ENCODE results near the gene EFCAB8.
"Not testable (repeated sequence)": the region's sequence is repeated elsewhere in the genome, so short reads cannot be mapped to it uniquely, and the experiment has no call there.

The EFCAB8 gene

GRCh38 chr20:32972181-32973076 lies 113.7 kb downstream of the EFCAB8 start:
- Histone ChIP-seq H2AK5ac (ENCODE audit: low read depth, low read length) (peak overlapping the region; percentile 95), H3K27ac (replicated peaks; ENCODE audit: low read length) (peak overlapping the region; percentile 31)

GRCh38 chr20:32973077-32973717 lies 114.5 kb downstream of the EFCAB8 start:
- H2BK120ac ChIP-seq (ENCODE audit: low read depth, low read length): peak overlapping the region; percentile 87
- H2AFZ ChIP-seq (ENCODE audit: low read length): no peak overlapping the region
- H3K27me3 ChIP-seq (ENCODE audit: control insufficient read depth in 3 of 3, insufficient read depth in 3 of 3, low read depth in 1 of 3, low read length in 3 of 3): no peaks in the 10 kb centered on the region
- H3K4ac ChIP-seq (ENCODE audit: low read length): no peak overlapping the region
- peak overlapping the region; percentile 79 for H2BK5ac ChIP-seq (ENCODE audit: low read length)
- no peaks in the 10 kb centered on the region for H3K36me3 ChIP-seq (replicated peaks in 1 of 2; ENCODE audit: control insufficient read depth in 2 of 2, insufficient read depth in 2 of 2, low read length in 2 of 2)
- no peak overlapping the region for H3K4me2 ChIP-seq (ENCODE audit: insufficient read depth, low read length, poor library complexity, severe bottlenecking)
- H2AK5ac ChIP-seq (ENCODE audit: low read depth, low read length): peak overlapping the region; percentile 95
- no peak for DNase-seq (ENCODE audit: low spot score)
- H3K14ac ChIP-seq (ENCODE audit: low read length): peak overlapping the region; percentile 78
- H3K9me3 ChIP-seq (replicated peaks in 1 of 2; ENCODE audit: control insufficient read depth in 2 of 2, insufficient read depth in 1 of 2, low read depth in 1 of 2, low read length in 2 of 2): peaks cover 0 to 5% of the 10 kb centered on the region in 2 donors
- H3K9ac ChIP-seq (ENCODE audit: low read depth, low read length, poor library complexity): no peak overlapping the region
- H2BK15ac ChIP-seq (ENCODE audit: low read length): peak overlapping the region; percentile 76
- no peak overlapping the region for H3K4me3 ChIP-seq (ENCODE audit: low read length in 2 of 2)
- no CpG with 5 or more reads among the region's 10 CpGs for WGBS, 2 donors (ENCODE audit: extremely low coverage in 2 of 2, insufficient read length in 2 of 2, insufficient replicate concordance in 1 of 2)
- no peaks in the 10 kb centered on the region for H3K79me1 ChIP-seq (ENCODE audit: low read depth, low read length)
- no peak overlapping the region for H3K27ac ChIP-seq (replicated peaks; ENCODE audit: low read length)
- H3K18ac ChIP-seq (ENCODE audit: low read length): peak overlapping the region; percentile 74
- no peak overlapping the region for H4K91ac ChIP-seq (ENCODE audit: low read depth, low read length, poor library complexity)
- peak overlapping the region; percentile 60 for H3K23ac ChIP-seq (ENCODE audit: low read depth, low read length, poor library complexity)
- H2BK12ac ChIP-seq (ENCODE audit: low read length): peak overlapping the region; percentile 85
- H3K4me1 ChIP-seq (ENCODE audit: control insufficient read depth in 2 of 2, insufficient read depth in 1 of 2, low read depth in 1 of 2, low read length in 2 of 2): peaks cover 18% of the 10 kb centered on the region in 2 donors
- H4K8ac ChIP-seq (ENCODE audit: low read depth, low read length): no peak overlapping the region

More at GRCh38 chr20:32972181-32973076, 113.7 kb downstream of the EFCAB8 start:
- H3K18ac ChIP-seq (ENCODE audit: low read length): peak overlapping the region; percentile 74
- peak overlapping the region; percentile 78 for H3K14ac ChIP-seq (ENCODE audit: low read length)
- peak overlapping the region; percentile 47 for H4K91ac ChIP-seq (ENCODE audit: low read depth, low read length, poor library complexity)
- H3K9me3 ChIP-seq (replicated peaks in 1 of 2; ENCODE audit: control insufficient read depth in 2 of 2, insufficient read depth in 1 of 2, low read depth in 1 of 2, low read length in 2 of 2): peaks cover 0 to 5% of the 10 kb centered on the region in 2 donors
- DNase-seq (ENCODE audit: low spot score): no peak
- H3K27me3 ChIP-seq (ENCODE audit: control insufficient read depth in 3 of 3, insufficient read depth in 3 of 3, low read depth in 1 of 3, low read length in 3 of 3): no peaks in the 10 kb centered on the region
- peak overlapping the region; percentile 60 for H3K23ac ChIP-seq (ENCODE audit: low read depth, low read length, poor library complexity)
- no peaks in the 10 kb centered on the region for H3K79me1 ChIP-seq (ENCODE audit: low read depth, low read length)
- peaks cover 18% of the 10 kb centered on the region in 2 donors for H3K4me1 ChIP-seq (ENCODE audit: control insufficient read depth in 2 of 2, insufficient read depth in 1 of 2, low read depth in 1 of 2, low read length in 2 of 2)
- no CpG with 5 or more reads among the region's 13 CpGs for WGBS, 2 donors (ENCODE audit: extremely low coverage in 2 of 2, insufficient read length in 2 of 2, insufficient replicate concordance in 1 of 2)
- no peak overlapping the region for H3K4me3 ChIP-seq (ENCODE audit: low read length in 2 of 2)
- H4K8ac ChIP-seq (ENCODE audit: low read depth, low read length): no peak overlapping the region
- H3K4ac ChIP-seq (ENCODE audit: low read length): peak overlapping the region; percentile 57
- H2BK120ac ChIP-seq (ENCODE audit: low read depth, low read length): peak overlapping the region; percentile 87
- H2BK15ac ChIP-seq (ENCODE audit: low read length): peak overlapping the region; percentile 76
- H3K9ac ChIP-seq (ENCODE audit: low read depth, low read length, poor library complexity): peak overlapping the region; percentile 56
- H3K4me2 ChIP-seq (ENCODE audit: insufficient read depth, low read length, poor library complexity, severe bottlenecking): no peak overlapping the region
- no peaks in the 10 kb centered on the region for H3K36me3 ChIP-seq (replicated peaks in 1 of 2; ENCODE audit: control insufficient read depth in 2 of 2, insufficient read depth in 2 of 2, low read length in 2 of 2)
- H2AFZ ChIP-seq (ENCODE audit: low read length): peak overlapping the region; percentile 85
- peak overlapping the region; percentile 85 for H2BK12ac ChIP-seq (ENCODE audit: low read length)
- peak overlapping the region; percentile 79 for H2BK5ac ChIP-seq (ENCODE audit: low read length)

- H2BK120ac ChIP-seq (ENCODE audit: low read depth, low read length); H3K27me3 ChIP-seq (ENCODE audit: control insufficient read depth in 3 of 3, insufficient read depth in 3 of 3, low read depth in 1 of 3, low read length in 3 of 3); H3K4me3 ChIP-seq (ENCODE audit: low read length in 2 of 2); H2AK5ac ChIP-seq (ENCODE audit: low read depth, low read length); H3K79me1 ChIP-seq (ENCODE audit: low read depth, low read length); H2BK15ac ChIP-seq (ENCODE audit: low read length); H2BK5ac ChIP-seq (ENCODE audit: low read length); H3K23ac ChIP-seq (ENCODE audit: low read depth, low read length, poor library complexity); H3K9me3 ChIP-seq (replicated peaks in 1 of 2; ENCODE audit: control insufficient read depth in 2 of 2, insufficient read depth in 1 of 2, low read depth in 1 of 2, low read length in 2 of 2); DNase-seq (ENCODE audit: low spot score); H3K4ac ChIP-seq (ENCODE audit: low read length); H3K4me2 ChIP-seq (ENCODE audit: insufficient read depth, low read length, poor library complexity, severe bottlenecking); H3K27ac ChIP-seq (replicated peaks; ENCODE audit: low read length); H3K14ac ChIP-seq (ENCODE audit: low read length); H3K9ac ChIP-seq (ENCODE audit: low read depth, low read length, poor library complexity); H4K8ac ChIP-seq (ENCODE audit: low read depth, low read length); H2BK12ac ChIP-seq (ENCODE audit: low read length); H4K91ac ChIP-seq (ENCODE audit: low read depth, low read length, poor library complexity); H3K36me3 ChIP-seq (replicated peaks in 1 of 2; ENCODE audit: control insufficient read depth in 2 of 2, insufficient read depth in 2 of 2, low read length in 2 of 2); H2AFZ ChIP-seq (ENCODE audit: low read length): not testable (repeated sequence)
- WGBS, 2 donors (ENCODE audit: extremely low coverage in 2 of 2, insufficient read length in 2 of 2, insufficient replicate concordance in 1 of 2): no CpG with 5 or more reads among the region's 9 CpGs
- Histone ChIP-seq H3K4me1 (ENCODE audit: control insufficient read depth in 2 of 2, insufficient read depth in 1 of 2, low read depth in 1 of 2, low read length in 2 of 2) (peaks cover 18% of the 10 kb centered on the region in 2 donors), H3K18ac (ENCODE audit: low read length) (peak overlapping the region; percentile 25)
Observed at GRCh38 chr20:32974204-32975064, 115.7 kb downstream of the EFCAB8 start.

Measured in neuronal stem cell (in vitro differentiated cells).